Psoas muscle (tissue), 8 donors: Measurements from ENCODE around the gene IL3. TPM values are rescaled to one million over a fixed set of nuclear protein-coding genes. Genes with fewer than 3 reads are reported as not detected.

Source experiments
- ATAC-seq, 4 donors: fragments of 200-7000 bp; cut with Tn5 transposase; one replicate each; pipeline ENCODE4 v1.9.1; 2020; ENCODE audit warnings: moderate library complexity in 3 of 4, mild to moderate bottlenecking in 2 of 4
- DNase-seq, 2 donors: peaks; one replicate each; pipeline ENCODE4 v3.0.0-alpha.2; 2020
- H3K27ac ChIP-seq: fragments of 200-600 bp; one replicate; pipeline ENCODE4 v1.8.0; 2022
- H3K27me3 ChIP-seq, 3 donors: fragments of 200-600 bp in 1 of 3; one replicate each; pipeline versions ENCODE4 v1.6.1 to v1.8.0; 2013 to 2022; ENCODE audit warnings: low read length in 2 of 3, mild to moderate bottlenecking in 2 of 3, moderate library complexity in 1 of 3; ENCODE audit not compliant: insufficient read depth in 3 of 3
- H3K36me3 ChIP-seq, 2 donors: fragments of 200-600 bp in 1 of 2; one replicate each; pipeline versions ENCODE4 v1.6.1 to v1.8.0; 2013 to 2022; ENCODE audit warnings: low read depth in 1 of 2, mild to moderate bottlenecking in 1 of 2, moderate library complexity in 1 of 2; ENCODE audit not compliant: insufficient read depth in 1 of 2
- H3K4me1 ChIP-seq: fragments of 200-600 bp; one replicate; pipeline ENCODE4 v1.8.0; 2022
- H3K4me3 ChIP-seq: fragments of 200-600 bp; one replicate; pipeline ENCODE4 v1.8.0; 2022; ENCODE audit warnings: mild to moderate bottlenecking
- H3K9me3 ChIP-seq: fragments of 200-600 bp; one replicate; pipeline ENCODE4 v1.8.0; 2022
- CTCF ChIP-seq: fragments of 200-600 bp; IDR thresholded peaks from one replicate; pipeline ENCODE4 v1.8.0; 2022; ENCODE audit warnings: antibody characterized with exemption
- WGBS, 3 donors: extraction: QIAGEN DNeasy Blood & Tissue Kit; methylation state at CpG; one replicate each; pipeline versions ENCODE4 v1.1.6 to v1.1.7; 2013; 5-methylcytosine and 5-hydroxymethylcytosine counted together
- intact Hi-C, 2 donors: fragments of 100-400 bp; cut with DNase I; formaldehyde crosslinking; loops; one replicate each; pipeline versions ENCODE4 v1.11.0 to v1.14.2; 2022
- polyA plus RNA-seq, 3 donors: library from polyadenylated mRNA; stranded (reverse); fragments of 200-250 nt; gene quantifications; one replicate each; pipeline ENCODE4 v1.2.3, GENCODE V29; 2013
- total RNA-seq, 4 donors: library from RNA; stranded (reverse); fragmentation: NEBNext Ultra II Directional in 2 of 4; extraction: Animal tissue kit (Norgen Biotek cat#: 25700) in 2 of 4; gene quantifications; one replicate each; pipeline versions ENCODE4 v1.2.1 to v1.2.4, GENCODE V29; 2021 to 2023
- donor health status: healthy with polysubstance abuse.
- donor health status: DM: no; HTN: no; CAD: no; lungs with moderate emphysema.
- donor health status: Bipolar disorder and iron deficiency.
- donor health status: healthy.
- donor health status: DM: yes; HTN: yes; CAD: no.
- donor health status: DM: no; HTN: no; CAD: no.
- donor health status: DM: no; HTN: no; CAD: no.
- donor health status: DM: yes; HTN: yes; CAD: no.

Gene IL3
- total and polyA plus RNA-seq, 7 donors = not detected

- WGBS, 3 donors = 82 to 84% (median 82%) methylated on average over 16 of the region's 16 CpGs
- H3K36me3 ChIP-seq = no peaks in the 10 kb centered on the region
- H3K27me3 ChIP-seq = no peaks in the 10 kb centered on the region
- H3K27ac ChIP-seq = no peak overlapping the region
- H3K4me1 ChIP-seq = no peaks in the 10 kb centered on the region
- no peak for ATAC-seq
- no peak overlapping the region for H3K4me3 ChIP-seq
- peak in 1 of 2 donors; percentile 26 for DNase-seq
- no peaks in the 10 kb centered on the region for H3K9me3 ChIP-seq
- intact Hi-C loops = no loop called here
- no peak for TF ChIP-seq CTCF
Measured at GRCh38 chr5:132074772-132075718, 14.6 kb downstream of the IL3 start.

- no peaks in the 10 kb centered on the region for H3K36me3 ChIP-seq
- ATAC-seq = no peak
- WGBS, 3 donors = 71 to 81% (median 77%) methylated on average over 2 of the region's 2 CpGs
- intact Hi-C loops = no loop called here
- no peak overlapping the region for H3K4me3 ChIP-seq
- no peak overlapping the region for H3K27ac ChIP-seq
- H3K27me3 ChIP-seq = no peaks in the 10 kb centered on the region
- H3K9me3 ChIP-seq = no peaks in the 10 kb centered on the region
- no peaks in the 10 kb centered on the region for H3K4me1 ChIP-seq
- TF ChIP-seq CTCF = no peak
- peak in 1 of 2 donors; percentile 24 for DNase-seq
Measured at GRCh38 chr5:132075719-132076077, 15.2 kb downstream of the IL3 start.

GRCh38 chr5:132076202-132076830 lies 15.9 kb downstream of the IL3 start:
- H3K9me3 ChIP-seq = no peaks in the 10 kb centered on the region

GRCh38 chr5:132076983-132077382 lies 16.5 kb downstream of the IL3 start:
- Histone ChIP-seq H3K27ac (no peak overlapping the region), H3K9me3 (no peaks in the 10 kb centered on the region), H3K27me3 (no peaks in the 10 kb centered on the region), H3K4me1 (no peaks in the 10 kb centered on the region), H3K4me3 (no peak overlapping the region), H3K36me3 (no peaks in the 10 kb centered on the region)
- intact Hi-C loops = no loop called here
- TF ChIP-seq CTCF = no peak
- peak in 1 of 2 donors; percentile 24 for DNase-seq
- WGBS, 3 donors = 92 to 94% (median 92%) methylated on average over 8 of the region's 8 CpGs
- no peak for ATAC-seq

More at GRCh38 chr5:132076202-132076830, 15.9 kb downstream of the IL3 start:
- no peaks in the 10 kb centered on the region for H3K27me3 ChIP-seq
- no peak overlapping the region for H3K27ac ChIP-seq
- no peak overlapping the region for H3K4me3 ChIP-seq
- no peak for ATAC-seq
- no peak for TF ChIP-seq CTCF
- 90 to 95% (median 93%) methylated on average over 11 of the region's 11 CpGs for WGBS, 3 donors
- intact Hi-C loops = no loop called here
- H3K36me3 ChIP-seq = no peaks in the 10 kb centered on the region
- H3K4me1 ChIP-seq = no peaks in the 10 kb centered on the region
- no peak for DNase-seq
